ENCODE data around the gene FTO. TPM values are rescaled to one million over a fixed set of nuclear protein-coding genes. Genes with fewer than 3 reads are reported as not detected.
A peak's percentile ranks its signal among the peaks of the same experiment; 100 is the strongest.

FTO gene
- total and polyA plus RNA-seq, 7 experiments from 2014 or later: 47.2 to 104 (median 58.3) TPM

DNA sequence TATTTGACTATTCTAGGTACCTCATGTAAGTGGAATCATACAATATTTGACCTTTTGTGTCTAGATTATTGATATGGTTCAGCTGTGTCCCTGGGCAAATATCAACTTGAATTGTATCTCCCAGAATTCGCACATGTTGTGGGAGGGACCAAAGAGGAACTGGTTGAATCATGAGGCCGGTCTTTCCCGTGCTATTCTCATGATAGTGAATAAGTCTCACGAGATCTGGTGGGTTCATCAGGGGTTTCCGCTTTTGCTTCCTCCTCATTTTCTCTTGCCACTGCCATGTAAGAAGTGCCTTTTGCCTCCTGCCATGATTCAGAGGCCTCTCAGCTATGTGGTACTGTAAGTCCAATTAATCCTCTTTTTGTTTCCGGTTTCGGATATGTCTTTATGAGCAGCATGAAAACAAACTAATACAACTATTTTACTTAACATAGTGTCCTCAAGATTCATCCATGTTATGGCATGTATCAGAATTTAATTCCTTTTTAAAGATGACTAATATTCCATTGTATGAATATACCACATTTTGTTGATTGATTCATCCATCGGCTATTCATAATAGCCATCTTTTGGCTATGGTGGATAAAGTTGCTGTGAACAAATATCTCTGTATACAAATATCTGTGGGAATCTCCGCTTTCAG lies 129.1 kb downstream of the FTO start:
- Mint-ChIP-seq H3K27me3 (no peaks in the 10 kb centered on the region), H3K36me3 (peaks cover 15 to 66% (median 64%) of the 10 kb centered on the region in 5 donors), H3K27ac (no peak overlapping the region), H3K9me3 (peaks cover 0 to 8% (median 0%) of the 10 kb centered on the region in 11 donors), H3K4me3 (no peak overlapping the region), H3K4me1 (peaks cover 4 to 35% (median 22%) of the 10 kb centered on the region in 7 donors)
- H3K36me3 ChIP-seq (ENCODE audit: control insufficient read depth in 2 of 3, insufficient read depth in 3 of 3, low read length in 3 of 3): peaks cover 0 to 4% (median 0%) of the 10 kb centered on the region in 3 experiments
- no peak for DNase-seq
- intact Hi-C loops (cut with micrococcal nuclease): no loop called here
- no peaks in the 10 kb centered on the region for H3K4me1 ChIP-seq (ENCODE audit: control insufficient read depth in 2 of 2, insufficient read depth in 2 of 2, low read length in 2 of 2)
- H3K9me3 ChIP-seq (ENCODE audit: control insufficient read depth in 2 of 3, low read length in 3 of 3): no peaks in the 10 kb centered on the region
- no peak overlapping the region for H3K27ac ChIP-seq (ENCODE audit: low read depth, low read length)
- ATAC-seq: no peak
- ChIA-PET POLR2A (no interaction called here), CTCF (no interaction called here)
- no peaks in the 10 kb centered on the region for H3K27me3 ChIP-seq (ENCODE audit: control insufficient read depth in 2 of 2, insufficient read depth in 2 of 2, low read length in 2 of 2)
- no peak overlapping the region for H3K4me3 ChIP-seq (ENCODE audit: low read length)

GRCh38 chr16:53836142-53836541 lies 132.2 kb downstream of the FTO start:
- H3K9me3 ChIP-seq (ENCODE audit: control insufficient read depth in 2 of 3, low read length in 3 of 3): no peaks in the 10 kb centered on the region
- no peak overlapping the region for H3K27ac ChIP-seq (ENCODE audit: low read depth, low read length)
- POLR2A ChIA-PET: no interaction called here
- Mint-ChIP-seq H3K9me3 (peaks cover 0 to 8% (median 0%) of the 10 kb centered on the region in 11 donors), H3K4me1 (peaks cover 4 to 30% (median 25%) of the 10 kb centered on the region in 7 donors), H3K27ac (no peak overlapping the region), H3K4me3 (no peak overlapping the region), H3K27me3 (no peaks in the 10 kb centered on the region), H3K36me3 (peaks cover 11 to 64% (median 54%) of the 10 kb centered on the region in 5 donors)
- CTCF ChIA-PET: no interaction called here
- no peak for ATAC-seq
- peaks cover 0 to 5% (median 0%) of the 10 kb centered on the region in 3 experiments for H3K36me3 ChIP-seq (ENCODE audit: control insufficient read depth in 2 of 3, insufficient read depth in 3 of 3, low read length in 3 of 3)
- DNase-seq: no peak
- no peak overlapping the region for H3K4me3 ChIP-seq (ENCODE audit: low read length)
- no peaks in the 10 kb centered on the region for H3K4me1 ChIP-seq (ENCODE audit: control insufficient read depth in 2 of 2, insufficient read depth in 2 of 2, low read length in 2 of 2)
- intact Hi-C loops (cut with micrococcal nuclease): no loop called here
- H3K27me3 ChIP-seq (ENCODE audit: control insufficient read depth in 2 of 2, insufficient read depth in 2 of 2, low read length in 2 of 2): no peaks in the 10 kb centered on the region

GRCh38 chr16:53836680-53837079 lies 132.7 kb downstream of the FTO start:
- H3K36me3 Mint-ChIP-seq: peaks cover 8 to 59% (median 52%) of the 10 kb centered on the region in 5 donors
- intact Hi-C loops (cut with micrococcal nuclease): no loop called here
- peaks cover 0 to 5% (median 0%) of the 10 kb centered on the region in 3 experiments for H3K36me3 ChIP-seq (ENCODE audit: control insufficient read depth in 2 of 3, insufficient read depth in 3 of 3, low read length in 3 of 3)
- no peak overlapping the region for H3K4me3 Mint-ChIP-seq
- no peak overlapping the region for H3K27ac ChIP-seq (ENCODE audit: low read depth, low read length)
- DNase-seq: no peak
- H3K4me1 ChIP-seq (ENCODE audit: control insufficient read depth in 2 of 2, insufficient read depth in 2 of 2, low read length in 2 of 2): no peaks in the 10 kb centered on the region
- ChIA-PET CTCF (no interaction called here), POLR2A (no interaction called here)
- no peaks in the 10 kb centered on the region for H3K9me3 ChIP-seq (ENCODE audit: control insufficient read depth in 2 of 3, low read length in 3 of 3)
- ATAC-seq: no peak
- H3K9me3 Mint-ChIP-seq: peaks cover 0 to 6% (median 0%) of the 10 kb centered on the region in 11 donors
- no peaks in the 10 kb centered on the region for H3K27me3 Mint-ChIP-seq
- H3K27ac Mint-ChIP-seq: no peak overlapping the region
- peaks cover 4 to 26% (median 21%) of the 10 kb centered on the region in 7 donors for H3K4me1 Mint-ChIP-seq
- H3K27me3 ChIP-seq (ENCODE audit: control insufficient read depth in 2 of 2, insufficient read depth in 2 of 2, low read length in 2 of 2): no peaks in the 10 kb centered on the region
- H3K4me3 ChIP-seq (ENCODE audit: low read length): no peak overlapping the region

DNA sequence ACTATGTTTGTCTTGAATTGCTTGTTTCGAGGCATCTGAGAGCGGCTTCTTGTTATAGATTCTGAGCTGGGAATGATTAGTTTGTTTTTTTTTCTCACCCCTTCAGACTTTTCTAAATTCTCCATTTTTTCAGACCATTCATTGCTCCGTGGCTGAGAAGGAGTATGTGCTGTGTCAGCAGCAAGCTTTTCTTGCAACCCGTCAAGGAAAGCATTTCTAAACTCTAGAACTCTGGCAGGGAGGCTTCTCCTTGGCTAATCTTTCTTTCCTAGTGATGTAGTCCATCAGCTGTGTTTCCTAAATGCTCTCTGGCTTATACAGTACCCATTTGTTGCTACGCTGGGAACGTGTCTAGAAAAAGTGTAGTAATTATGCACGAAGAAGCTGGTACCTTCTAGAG lies 133.5 kb downstream of the FTO start:
- H3K4me3 Mint-ChIP-seq: no peak overlapping the region
- H3K27me3 Mint-ChIP-seq: no peaks in the 10 kb centered on the region
- Histone ChIP-seq H3K9me3 (ENCODE audit: control insufficient read depth in 2 of 3, low read length in 3 of 3) (no peaks in the 10 kb centered on the region), H3K36me3 (ENCODE audit: control insufficient read depth in 2 of 3, insufficient read depth in 3 of 3, low read length in 3 of 3) (peaks cover 0 to 5% (median 0%) of the 10 kb centered on the region in 3 experiments), H3K4me1 (ENCODE audit: control insufficient read depth in 2 of 2, insufficient read depth in 2 of 2, low read length in 2 of 2) (no peaks in the 10 kb centered on the region), H3K27ac (ENCODE audit: low read depth, low read length) (no peak overlapping the region), H3K27me3 (ENCODE audit: control insufficient read depth in 2 of 2, insufficient read depth in 2 of 2, low read length in 2 of 2) (no peaks in the 10 kb centered on the region), H3K4me3 (ENCODE audit: low read length) (no peak overlapping the region)
- DNase-seq: no peak
- peaks cover 3 to 26% (median 19%) of the 10 kb centered on the region in 7 donors for H3K4me1 Mint-ChIP-seq
- H3K36me3 Mint-ChIP-seq: peaks cover 6 to 51% (median 49%) of the 10 kb centered on the region in 5 donors
- ATAC-seq: no peak
- no peak overlapping the region for H3K27ac Mint-ChIP-seq
- H3K9me3 Mint-ChIP-seq: peaks cover 0 to 6% (median 0%) of the 10 kb centered on the region in 11 donors
- intact Hi-C loops (cut with micrococcal nuclease): no loop called here
- CTCF ChIA-PET: no interaction called here
- POLR2A ChIA-PET: no interaction called here

DNA sequence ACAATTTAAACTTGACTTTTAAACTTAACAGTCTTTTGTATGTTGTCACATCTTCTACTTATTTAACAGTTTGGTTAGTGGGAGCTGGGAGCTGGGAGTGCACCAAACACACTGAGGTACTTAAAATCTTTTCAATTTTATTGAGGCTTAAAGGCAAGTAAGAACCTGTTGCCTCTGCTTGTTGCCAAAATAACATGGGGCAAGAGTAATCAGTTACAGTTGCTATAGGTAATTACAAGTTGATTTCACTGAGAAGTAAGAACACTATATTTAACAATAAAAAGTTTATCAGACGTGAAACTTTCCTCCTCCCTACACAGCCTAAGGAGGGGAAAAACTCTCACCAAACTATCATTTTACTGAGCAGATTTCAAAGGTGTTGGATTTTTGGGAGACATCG lies 135.2 kb downstream of the FTO start:
- peaks cover 3 to 37% (median 35%) of the 10 kb centered on the region in 5 donors for H3K36me3 Mint-ChIP-seq
- intact Hi-C loops (cut with micrococcal nuclease): no loop called here

DNA sequence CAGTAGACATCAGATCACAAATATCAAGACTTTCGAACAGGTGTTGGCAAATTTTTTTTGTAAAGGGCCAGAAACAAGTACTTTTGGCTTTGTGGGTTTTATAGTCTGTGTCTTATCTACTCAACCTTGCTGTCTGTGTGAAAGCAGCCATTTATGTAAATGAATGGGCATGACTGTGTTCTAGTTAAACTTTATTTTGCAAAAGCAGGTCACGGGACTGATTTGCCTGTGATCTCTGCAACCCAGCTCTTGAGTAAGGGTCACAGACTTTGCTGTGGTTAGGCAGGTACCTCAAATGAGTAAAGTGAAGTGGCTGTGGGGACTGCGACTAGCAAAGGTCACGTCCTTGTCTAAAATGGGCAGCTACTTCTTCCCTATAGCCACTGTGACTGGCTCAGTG lies 136.5 kb downstream of the FTO start:
- Mint-ChIP-seq H3K4me1 (peaks cover 8 to 33% (median 13%) of the 10 kb centered on the region in 7 donors), H3K36me3 (peaks cover 4 to 37% (median 33%) of the 10 kb centered on the region in 5 donors), H3K9me3 (peaks cover 0 to 3% (median 0%) of the 10 kb centered on the region in 11 donors), H3K27me3 (no peaks in the 10 kb centered on the region), H3K4me3 (no peak overlapping the region), H3K27ac (no peak overlapping the region)
- no peak for DNase-seq
- ATAC-seq: no peak
- peaks cover 0 to 9% (median 0%) of the 10 kb centered on the region in 3 experiments for H3K36me3 ChIP-seq (ENCODE audit: control insufficient read depth in 2 of 3, insufficient read depth in 3 of 3, low read length in 3 of 3)
- H3K4me1 ChIP-seq (ENCODE audit: control insufficient read depth in 2 of 2, insufficient read depth in 2 of 2, low read length in 2 of 2): no peaks in the 10 kb centered on the region
- H3K4me3 ChIP-seq (ENCODE audit: low read length): no peak overlapping the region
- POLR2A ChIA-PET: no interaction called here
- no peaks in the 10 kb centered on the region for H3K27me3 ChIP-seq (ENCODE audit: control insufficient read depth in 2 of 2, insufficient read depth in 2 of 2, low read length in 2 of 2)
- H3K27ac ChIP-seq (ENCODE audit: low read depth, low read length): no peak overlapping the region
- H3K9me3 ChIP-seq (ENCODE audit: control insufficient read depth in 2 of 3, low read length in 3 of 3): no peaks in the 10 kb centered on the region
- CTCF ChIA-PET: no interaction called here
- intact Hi-C loops (cut with micrococcal nuclease): no loop called here

More for the DNA sequence above, 135.2 kb downstream of the FTO start:
- Mint-ChIP-seq H3K9me3 (peaks cover 0 to 3% (median 0%) of the 10 kb centered on the region in 11 donors), H3K27ac (no peak overlapping the region), H3K27me3 (no peaks in the 10 kb centered on the region), H3K4me1 (peaks cover 3 to 26% (median 17%) of the 10 kb centered on the region in 7 donors), H3K4me3 (no peak overlapping the region)
- CTCF ChIA-PET: no interaction called here
- H3K4me1 ChIP-seq (ENCODE audit: control insufficient read depth in 2 of 2, insufficient read depth in 2 of 2, low read length in 2 of 2): no peaks in the 10 kb centered on the region
- H3K27ac ChIP-seq (ENCODE audit: low read depth, low read length): no peak overlapping the region
- H3K9me3 ChIP-seq (ENCODE audit: control insufficient read depth in 2 of 3, low read length in 3 of 3): no peaks in the 10 kb centered on the region
- no peaks in the 10 kb centered on the region for H3K27me3 ChIP-seq (ENCODE audit: control insufficient read depth in 2 of 2, insufficient read depth in 2 of 2, low read length in 2 of 2)
- H3K4me3 ChIP-seq (ENCODE audit: low read length): no peak overlapping the region
- no peak for DNase-seq
- no peak for ATAC-seq
- POLR2A ChIA-PET: no interaction called here
- H3K36me3 ChIP-seq (ENCODE audit: control insufficient read depth in 2 of 3, insufficient read depth in 3 of 3, low read length in 3 of 3): peaks cover 0 to 5% (median 0%) of the 10 kb centered on the region in 3 experiments

DNA sequence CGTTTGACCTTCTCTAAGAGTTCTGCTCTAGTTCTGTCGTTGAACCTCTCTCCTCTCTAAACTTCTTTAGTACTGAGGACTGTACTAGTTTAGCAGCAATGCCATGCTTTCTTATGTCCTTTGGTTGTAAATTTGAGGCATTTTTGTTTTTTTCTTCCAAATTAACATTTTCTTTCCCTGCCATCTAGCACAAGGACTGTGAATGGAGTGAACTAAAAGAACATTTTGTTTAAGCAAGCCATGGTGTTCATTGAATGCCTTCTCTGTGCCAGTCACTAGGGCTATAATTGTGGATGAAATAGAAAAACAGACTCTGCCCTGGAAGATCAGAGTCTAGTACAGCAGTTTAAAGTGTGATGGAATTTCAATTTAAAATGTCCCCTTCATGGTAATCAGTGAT lies 137.9 kb downstream of the FTO start:
- H3K9me3 ChIP-seq (ENCODE audit: control insufficient read depth in 2 of 3, low read length in 3 of 3): no peaks in the 10 kb centered on the region
- no peak overlapping the region for H3K27ac ChIP-seq (ENCODE audit: low read depth, low read length)
- intact Hi-C loops (cut with micrococcal nuclease): no loop called here
- no peak overlapping the region for H3K4me3 ChIP-seq (ENCODE audit: low read length)
- Mint-ChIP-seq H3K27me3 (no peaks in the 10 kb centered on the region), H3K9me3 (peaks cover 0 to 3% (median 0%) of the 10 kb centered on the region in 11 donors), H3K4me3 (no peak overlapping the region), H3K27ac (peak overlapping the region in 1 of 9 donors; percentile 13), H3K36me3 (peaks cover 4 to 40% (median 35%) of the 10 kb centered on the region in 5 donors), H3K4me1 (peaks cover 5 to 29% (median 10%) of the 10 kb centered on the region in 7 donors)
- no peak for ATAC-seq
- H3K4me1 ChIP-seq (ENCODE audit: control insufficient read depth in 2 of 2, insufficient read depth in 2 of 2, low read length in 2 of 2): no peaks in the 10 kb centered on the region
- DNase-seq: no peak
- CTCF ChIA-PET: no interaction called here
- POLR2A ChIA-PET: no interaction called here
- no peaks in the 10 kb centered on the region for H3K27me3 ChIP-seq (ENCODE audit: control insufficient read depth in 2 of 2, insufficient read depth in 2 of 2, low read length in 2 of 2)
- H3K36me3 ChIP-seq (ENCODE audit: control insufficient read depth in 2 of 3, insufficient read depth in 3 of 3, low read length in 3 of 3): peaks cover 0 to 16% (median 0%) of the 10 kb centered on the region in 3 experiments

All from naive thymus-derived CD4-positive, alpha-beta T cell (primary cell).